Stimulated activated CD4-positive, alpha-beta T cell treated with anti-CD3 and anti-CD28 coated beads, Interleukin-15, amount 100 ng/mL, for 48 hours (primary cell): Measurements from ENCODE around the gene JSRP1.
A peak's percentile ranks its signal among the peaks of the same experiment; 100 is the strongest.
"Not testable (repeated sequence)": the region's sequence is repeated elsewhere in the genome, so short reads cannot be mapped to it uniquely, and the experiment has no call there.

Experiments
- DNase-seq, 2 donors: peaks; one replicate each; pipeline ENCODE4 v3.0.0-alpha.2; 2020; ENCODE audit warnings: low read depth in 2 of 2

The JSRP1 gene

GRCh38 chr19:2282062-2282861, 26.0 kb upstream of the JSRP1 start, which contains the start of gene PEAK3:
Gene PEAK3, minus strand, starts transcription at chr19:2282175. Its CDS starts 1,244 bp downstream, at chr19:2280931.
- DNase-seq: no peak

- DNase-seq: not testable (repeated sequence)
Measured at GRCh38 chr19:2281265-2282061, 25.2 kb upstream of the JSRP1 start.

GRCh38 chr19:2280633-2281264, 24.5 kb upstream of the JSRP1 start:
- DNase-seq: no peak

- DNase-seq: no peak
Measured at GRCh38 chr19:2278459-2279158, 22.4 kb upstream of the JSRP1 start.

- no peak for DNase-seq
Measured at GRCh38 chr19:2277138-2277537, 20.9 kb upstream of the JSRP1 start.

- no peak for DNase-seq
Measured at GRCh38 chr19:2276429-2276986, 20.3 kb upstream of the JSRP1 start.

- DNase-seq: no peak
Measured at GRCh38 chr19:2275588-2276428, 19.6 kb upstream of the JSRP1 start.

GRCh38 chr19:2274931-2275535, 18.8 kb upstream of the JSRP1 start:
- no peak for DNase-seq

GRCh38 chr19:2274185-2274711, 18.0 kb upstream of the JSRP1 start:
- no peak for DNase-seq

GRCh38 chr19:2273356-2274184, 17.4 kb upstream of the JSRP1 start:
- DNase-seq: peak; percentile 65 to 76

GRCh38 chr19:2271234-2272103, 15.3 kb upstream of the JSRP1 start:
- DNase-seq: no peak

GRCh38 chr19:2270423-2271233, 14.4 kb upstream of the JSRP1 start:
- peak; percentile 56 to 69 for DNase-seq

- DNase-seq: no peak
Measured at GRCh38 chr19:2270157-2270422, 13.9 kb upstream of the JSRP1 start.

- DNase-seq: peak; percentile 97 to 98
Measured at GRCh38 chr19:2269244-2270156, 13.3 kb upstream of the JSRP1 start.

GRCh38 chr19:2268861-2269243, 12.6 kb upstream of the JSRP1 start:
- no peak for DNase-seq

- DNase-seq: no peak
Measured at GRCh38 chr19:2268480-2268830, 12.2 kb upstream of the JSRP1 start.
